Erythroblast (primary cell): ENCODE measurements around the gene USF2.

Experiments
- GATA1 ChIP-seq: IDR thresholded peaks from 2 replicates; pipeline ENCODE4 v1.6.1; 2011; ENCODE audit warnings: low read depth, mild to moderate bottlenecking, control low read depth, low read length, moderate library complexity
- POLR2A ChIP-seq: IDR thresholded peaks from 2 replicates; pipeline ENCODE4 v1.6.1; 2011; ENCODE audit warnings: mild to moderate bottlenecking, low read length

- TF ChIP-seq POLR2A, result no peak
- no peak for TF ChIP-seq GATA1
Measured at GRCh38 chr19:35304036-35304435, 35.3 kb downstream of the USF2 start.
